ENCODE results near the gene R3HDM1.
A peak's percentile ranks its signal among the peaks of the same experiment; 100 is the strongest.
"Not testable (repeated sequence)": the region's sequence is repeated elsewhere in the genome, so short reads cannot be mapped to it uniquely, and the experiment has no call there.

The R3HDM1 gene

DNA sequence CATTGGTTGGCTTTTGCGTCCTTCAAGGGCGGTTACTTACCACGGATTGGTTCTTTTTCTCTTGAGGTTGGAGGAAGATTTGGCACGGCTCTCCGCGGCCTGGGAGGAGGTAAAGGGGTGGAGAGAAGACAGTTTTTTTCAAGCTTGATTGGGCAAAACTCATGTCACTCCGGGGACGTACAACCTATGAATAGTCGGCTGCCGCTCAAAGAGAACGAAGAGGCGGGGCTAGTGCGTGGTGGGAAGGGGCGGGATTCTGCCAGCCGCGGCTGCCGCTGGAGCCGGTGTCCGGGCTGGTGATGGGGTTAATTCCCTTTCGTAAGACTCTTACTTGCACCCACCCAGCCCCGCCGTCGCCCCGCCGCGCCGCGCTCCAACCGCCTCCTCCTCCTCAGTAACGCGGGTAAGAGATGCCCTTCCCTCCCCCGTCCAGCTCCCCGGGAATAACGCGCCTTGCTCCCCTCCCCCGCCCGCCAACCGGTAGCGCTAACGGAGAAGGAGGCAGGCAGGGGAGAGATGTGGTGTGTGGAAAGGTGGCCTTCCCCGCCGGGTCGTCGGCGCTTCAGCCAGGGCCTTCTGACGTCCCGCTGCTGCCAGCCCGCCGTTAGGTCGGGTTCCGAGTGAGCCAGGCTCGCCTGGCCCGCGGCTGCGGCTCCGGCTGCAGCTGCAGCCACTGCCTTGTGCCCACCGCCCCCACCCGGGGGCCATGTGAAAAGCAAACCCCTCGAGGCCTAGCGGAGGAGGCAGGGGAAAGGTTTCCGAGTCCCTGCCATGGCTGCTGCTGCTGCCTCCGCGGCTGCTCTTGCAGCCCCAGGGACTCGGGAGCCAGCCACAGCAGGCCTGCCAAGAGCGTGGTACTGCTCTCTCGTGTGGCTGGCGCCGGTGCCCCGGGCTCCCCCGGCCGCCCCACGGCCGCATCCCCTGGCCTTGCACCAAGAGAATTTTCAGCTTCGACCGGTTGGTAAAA, at the start of gene R3HDM1:
Gene R3HDM1, plus strand, starts transcription at position 254 of the 967 bp plus-strand sequence. CDS start 73,362 bp downstream, outside the sequence.
- DNase-seq (ENCODE audit: low read depth in 1 of 2, low spot score in 1 of 2) = peak; percentile 84 to 85

DNA sequence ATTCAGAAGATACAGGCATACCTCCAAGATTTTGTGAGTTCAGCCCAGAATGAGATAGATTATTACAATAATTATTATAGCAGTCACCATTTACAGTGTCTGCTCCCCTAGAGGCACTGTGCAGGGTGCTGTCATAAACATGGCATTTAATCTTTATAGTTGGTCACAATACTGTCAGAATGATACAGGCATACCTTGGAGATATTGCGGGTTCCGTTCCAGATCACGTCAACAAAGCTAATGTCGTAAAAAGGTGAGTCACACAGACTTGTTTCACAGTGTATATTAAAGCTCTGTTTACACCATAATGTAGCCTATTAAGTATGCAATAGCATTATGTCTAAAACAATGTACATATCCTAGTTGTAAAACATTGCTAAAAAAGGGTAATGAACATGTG, 45.8 kb upstream of the R3HDM1 start:
- no peak for DNase-seq (ENCODE audit: low read depth in 1 of 2, low spot score in 1 of 2)

DNA sequence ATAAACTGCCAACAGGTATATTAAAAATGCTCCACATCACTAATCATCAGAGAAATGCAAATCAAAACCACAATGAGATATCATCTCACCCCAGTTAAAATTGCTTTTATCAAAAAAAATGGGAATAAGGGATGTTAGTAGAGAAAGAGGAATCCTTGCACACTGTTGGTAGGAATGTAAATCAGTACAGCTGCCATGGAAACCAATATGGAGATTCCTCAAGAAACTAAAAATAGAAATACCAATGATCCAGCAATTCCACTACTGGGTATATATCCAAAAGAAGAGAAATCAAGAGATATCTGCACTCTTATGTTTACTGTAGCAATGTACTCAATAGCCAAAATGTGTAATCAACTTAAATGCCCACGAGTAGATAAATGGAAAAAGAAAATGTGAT, 40.9 kb upstream of the R3HDM1 start:
- DNase-seq (ENCODE audit: low read depth in 1 of 2, low spot score in 1 of 2) = no peak

- no peak for DNase-seq (ENCODE audit: low read depth in 1 of 2, low spot score in 1 of 2)
These were observed 36.8 kb upstream of the R3HDM1 start for GRCh38 chr2:135494503-135494902.

DNA sequence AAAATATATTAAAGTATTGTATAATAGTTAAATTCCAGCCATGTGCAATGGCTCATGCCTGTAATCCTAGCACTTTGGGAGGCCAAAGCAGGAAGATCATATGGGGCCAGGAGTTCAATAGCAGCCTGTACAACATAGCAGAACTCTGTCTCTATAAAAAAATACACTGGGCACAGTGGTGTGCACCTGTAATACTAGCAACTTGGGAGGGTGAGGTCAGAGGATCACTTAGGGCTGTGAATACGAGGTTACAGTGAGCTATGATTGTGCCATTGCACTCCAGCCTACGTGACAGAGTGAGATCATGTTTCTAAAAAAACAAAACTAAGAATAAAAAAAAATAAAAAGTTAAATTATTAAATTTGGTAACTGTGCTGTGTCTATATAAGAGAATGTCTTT, 36.4 kb upstream of the R3HDM1 start:
- no peak for DNase-seq (ENCODE audit: low read depth in 1 of 2, low spot score in 1 of 2)

DNA sequence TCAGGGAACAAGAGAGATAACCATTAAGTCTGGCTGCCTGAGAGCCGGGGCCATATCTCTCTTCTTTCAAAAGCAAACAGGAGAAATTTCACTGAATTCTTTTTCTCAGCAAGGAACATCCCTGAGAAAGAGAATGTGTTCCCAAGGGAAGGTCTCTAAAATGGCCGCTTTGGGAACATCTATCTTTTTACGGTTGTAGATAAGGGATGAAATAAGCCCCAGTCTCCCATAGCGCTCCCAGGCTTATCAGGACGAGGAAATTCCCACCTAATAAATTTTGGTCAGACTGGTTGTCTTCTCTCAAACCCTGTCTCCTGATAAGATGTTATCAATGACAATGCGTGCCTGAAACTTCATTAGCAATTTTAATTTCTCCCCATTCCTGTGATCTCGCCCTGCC, 32.7 kb upstream of the R3HDM1 start:
- DNase-seq (ENCODE audit: low read depth in 1 of 2, low spot score in 1 of 2) = not testable (repeated sequence)

DNA sequence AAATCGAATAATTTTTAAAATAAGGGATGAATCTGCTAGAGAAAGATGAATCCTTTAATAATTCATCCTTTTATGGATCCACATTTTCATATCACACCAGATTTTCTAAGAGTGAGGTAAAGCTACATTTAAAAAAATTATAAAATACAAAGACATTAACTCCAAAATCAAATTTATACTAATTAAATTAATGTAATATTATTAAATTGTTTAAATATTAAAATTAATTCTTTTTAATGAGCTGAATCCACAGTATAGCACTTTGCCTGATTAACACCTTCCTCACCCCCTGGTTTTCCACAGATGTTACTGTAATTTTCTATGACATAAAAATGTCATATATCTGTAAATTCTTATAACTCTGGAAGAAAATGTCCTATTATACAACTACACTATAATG, 26.5 kb upstream of the R3HDM1 start:
- DNase-seq (ENCODE audit: low read depth in 1 of 2, low spot score in 1 of 2) = no peak

- DNase-seq (ENCODE audit: low read depth in 1 of 2, low spot score in 1 of 2) = no peak
These were observed 20.7 kb upstream of the R3HDM1 start for GRCh38 chr2:135510577-135510976.

- no peak for DNase-seq (ENCODE audit: low read depth in 1 of 2, low spot score in 1 of 2)
These were observed 19.2 kb upstream of the R3HDM1 start for GRCh38 chr2:135512099-135512498.

DNA sequence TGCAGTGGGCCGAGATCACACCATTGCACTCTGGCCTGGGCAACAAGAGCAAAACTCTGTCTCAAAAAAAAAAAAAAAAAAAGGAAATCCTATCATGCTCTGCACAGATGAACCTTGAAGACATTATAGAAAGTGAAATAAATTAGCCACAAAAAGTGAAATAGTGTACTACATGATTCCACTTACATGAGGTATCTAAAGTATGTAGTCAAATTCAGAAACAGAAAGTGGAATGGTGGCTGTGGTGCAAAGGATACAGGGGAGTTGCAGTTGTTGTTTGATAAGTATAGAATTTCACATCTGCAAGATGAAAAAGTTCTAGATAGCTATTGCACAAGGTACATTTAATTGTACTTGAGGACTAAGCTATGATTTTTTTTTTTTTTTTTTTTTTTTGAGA, 5.5 kb upstream of the R3HDM1 start:
- no peak for DNase-seq (ENCODE audit: low read depth in 1 of 2, low spot score in 1 of 2)

- DNase-seq (ENCODE audit: low read depth in 1 of 2, low spot score in 1 of 2) = no peak
These were observed 3.3 kb upstream of the R3HDM1 start for GRCh38 chr2:135528006-135528405.

GRCh38 chr2:135530313-135531230, 712 bp upstream of the R3HDM1 start, which contains the start of gene ZRANB3:
TSS of gene ZRANB3 (minus strand) at chr2:135531218.
- DNase-seq (ENCODE audit: low read depth in 1 of 2, low spot score in 1 of 2) = peak; percentile 80 to 82

DNA sequence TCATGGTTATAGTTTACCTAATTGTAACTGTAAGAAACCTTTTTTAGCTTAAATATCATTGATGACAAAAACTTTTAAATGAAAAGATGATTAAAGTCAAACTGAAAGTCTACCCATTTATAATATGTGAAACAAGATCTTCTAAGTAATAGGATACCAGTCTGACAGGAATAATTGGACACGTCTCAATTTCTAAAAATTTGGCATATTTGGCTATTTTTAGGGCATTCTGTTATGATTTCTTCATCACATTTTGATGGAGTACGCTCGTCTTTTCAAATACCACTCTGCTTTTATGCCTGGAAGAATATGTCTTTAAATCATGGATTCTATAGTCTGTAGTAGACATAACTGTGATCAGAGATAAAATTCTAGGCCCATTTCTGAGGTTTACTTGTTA, 1.3 kb downstream of the R3HDM1 start:
- no peak for DNase-seq (ENCODE audit: low read depth in 1 of 2, low spot score in 1 of 2)

DNA sequence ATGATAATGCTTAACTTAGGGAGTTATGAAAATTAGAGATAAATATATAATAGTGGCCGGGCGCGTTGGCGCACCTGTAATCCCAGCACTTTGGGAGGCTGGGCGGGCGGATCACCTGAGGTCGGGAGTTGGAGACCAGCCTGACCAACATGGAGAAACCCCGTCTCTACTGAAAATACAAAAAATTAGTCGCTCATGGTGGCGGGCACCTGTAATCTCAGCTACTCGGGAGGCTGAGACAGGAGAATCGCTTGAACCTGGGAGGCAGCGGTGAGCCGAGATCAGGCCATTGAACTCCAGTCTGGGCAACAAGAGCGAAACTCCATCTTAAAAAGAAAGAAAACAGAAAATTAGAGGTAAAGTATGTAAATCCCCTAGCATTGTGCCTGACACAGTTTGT, 2.3 kb downstream of the R3HDM1 start:
- DNase-seq (ENCODE audit: low read depth in 1 of 2, low spot score in 1 of 2) = not testable (repeated sequence)

DNA sequence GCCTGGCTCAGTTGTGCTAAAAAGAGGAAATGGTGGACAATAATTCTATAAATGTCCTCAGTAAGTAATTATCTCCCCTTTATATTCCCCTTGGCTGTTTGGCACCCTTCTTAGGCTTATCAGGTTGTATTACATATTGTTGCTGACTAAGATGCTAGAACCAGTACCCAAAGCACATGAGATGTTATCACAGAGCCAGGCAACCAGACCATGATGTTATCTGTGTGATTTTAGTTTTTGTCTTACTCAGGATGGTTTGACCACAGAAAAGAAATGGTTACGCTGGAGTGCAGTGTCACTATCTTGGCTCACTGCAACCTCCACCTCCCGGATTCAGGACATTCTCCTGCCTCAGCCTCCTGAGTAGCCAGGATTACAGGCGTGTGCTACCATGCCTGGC, 15.2 kb downstream of the R3HDM1 start:
- no peak for DNase-seq (ENCODE audit: low read depth in 1 of 2, low spot score in 1 of 2)

GRCh38 chr2:135547311-135547710, 16.0 kb downstream of the R3HDM1 start:
- no peak for DNase-seq (ENCODE audit: low read depth in 1 of 2, low spot score in 1 of 2)

- DNase-seq (ENCODE audit: low read depth in 1 of 2, low spot score in 1 of 2) = no peak
These were observed 20.1 kb downstream of the R3HDM1 start for GRCh38 chr2:135551356-135551755.

GRCh38 chr2:135552887-135553286, 21.6 kb downstream of the R3HDM1 start:
- DNase-seq (ENCODE audit: low read depth in 1 of 2, low spot score in 1 of 2) = no peak

DNA sequence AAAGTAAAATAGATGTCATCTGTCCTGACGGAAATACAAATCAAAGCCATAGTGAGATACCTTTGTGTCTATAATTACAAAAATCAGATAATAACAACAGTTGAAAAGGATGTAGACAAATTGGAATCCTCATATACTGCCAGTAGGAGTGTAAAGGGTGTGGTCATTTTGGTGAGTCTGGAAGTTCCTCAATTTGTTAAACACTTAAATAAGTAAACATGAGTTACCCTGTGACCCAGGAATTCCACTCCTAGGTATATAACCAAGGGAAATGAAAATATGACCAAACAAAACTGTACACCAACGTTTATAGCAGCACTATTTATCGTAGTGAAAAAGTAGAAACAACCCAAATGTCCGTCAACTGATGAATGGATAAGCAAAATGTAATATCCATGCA, 24.0 kb downstream of the R3HDM1 start:
- DNase-seq (ENCODE audit: low read depth in 1 of 2, low spot score in 1 of 2) = no peak

DNA sequence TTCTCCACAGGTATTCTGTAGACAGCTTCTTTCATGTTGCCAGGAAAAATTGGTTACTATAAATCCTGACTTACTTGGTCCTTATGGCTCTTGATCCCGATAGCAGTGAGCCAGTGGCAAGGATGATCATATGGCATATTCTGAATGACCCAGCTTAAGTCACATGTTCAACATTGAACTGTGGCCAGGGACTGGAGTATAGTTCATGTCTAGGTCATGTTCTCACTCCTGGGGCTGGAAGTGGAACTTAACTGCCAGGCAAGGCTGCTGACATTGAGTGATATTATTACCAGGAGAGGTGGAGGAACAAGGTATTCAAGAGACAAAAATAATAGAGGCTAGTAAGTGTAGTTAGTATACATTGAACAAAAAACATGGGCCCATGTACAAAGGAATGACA, 26.2 kb downstream of the R3HDM1 start:
- DNase-seq (ENCODE audit: low read depth in 1 of 2, low spot score in 1 of 2) = no peak

DNA sequence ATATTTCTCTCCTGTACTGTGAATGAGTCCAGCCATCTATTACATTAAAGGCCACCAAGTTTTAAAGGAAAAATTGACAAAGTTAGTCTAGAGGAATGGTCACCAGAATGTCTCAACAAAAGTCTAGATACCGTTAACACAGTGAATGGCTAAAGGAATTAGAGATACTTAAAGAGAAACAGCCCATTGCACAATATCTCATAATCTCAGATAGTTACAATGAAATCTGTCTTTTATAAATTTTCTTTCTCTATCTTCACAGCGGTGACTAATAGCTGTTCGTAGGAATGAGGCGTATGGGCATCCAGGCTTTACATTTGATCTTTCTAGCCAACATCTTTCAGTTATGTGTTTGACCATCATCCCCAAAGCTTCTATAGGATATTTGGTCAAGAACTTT, 30.6 kb downstream of the R3HDM1 start:
- no peak for DNase-seq (ENCODE audit: low read depth in 1 of 2, low spot score in 1 of 2)

GRCh38 chr2:135563793-135564192, 32.5 kb downstream of the R3HDM1 start:
- no peak for DNase-seq (ENCODE audit: low read depth in 1 of 2, low spot score in 1 of 2)
